Endothelial cell (in vitro differentiated cells): ENCODE measurements around the gene CLIC6. TPM values are rescaled to one million over a fixed set of nuclear protein-coding genes. Genes with fewer than 3 reads are reported as not detected.

Source experiments
- DNase-seq: peaks from one replicate; pipeline ENCODE4 v3.0.0; 2021; ENCODE audit warnings: low spot score
- H3K27ac Mint-ChIP-seq: one replicate; pipeline ENCODE4 v1.8.0; 2021; ENCODE audit warnings: mixed read lengths, inconsistent platforms; ENCODE audit not compliant: unreplicated experiment
- H3K27me3 Mint-ChIP-seq: one replicate; pipeline ENCODE4 v1.8.0; 2021; ENCODE audit warnings: mild to moderate bottlenecking, moderate library complexity, mixed read lengths, inconsistent platforms; ENCODE audit not compliant: unreplicated experiment
- H3K36me3 Mint-ChIP-seq: one replicate; pipeline ENCODE4 v1.8.0; 2021; ENCODE audit warnings: mild to moderate bottlenecking, low read depth, mixed read lengths, inconsistent platforms; ENCODE audit not compliant: unreplicated experiment
- H3K4me1 Mint-ChIP-seq: one replicate; pipeline ENCODE4 v1.8.0; 2021; ENCODE audit warnings: mild to moderate bottlenecking, mixed read lengths, inconsistent platforms; ENCODE audit not compliant: unreplicated experiment
- H3K4me3 Mint-ChIP-seq: one replicate; pipeline ENCODE4 v1.8.0; 2021; ENCODE audit warnings: mild to moderate bottlenecking, mixed read lengths, inconsistent platforms; ENCODE audit not compliant: unreplicated experiment
- H3K9me3 Mint-ChIP-seq: one replicate; pipeline ENCODE4 v1.8.0; 2021; ENCODE audit warnings: mixed read lengths, inconsistent platforms; ENCODE audit not compliant: unreplicated experiment
- CTCF ChIP-seq: fragments of 200-600 bp; sonication (generic); IDR thresholded peaks from one replicate; pipeline ENCODE4 v1.5.0; 2021; ENCODE audit warnings: antibody characterized with exemption; ENCODE audit not compliant: unreplicated experiment
- total RNA-seq: library from RNA; stranded (reverse); fragmentation: NEBNext Ultra II Directional; extraction: Animal tissue kit (Norgen Biotek cat#: 25700); gene quantifications from one replicate; pipeline ENCODE4 v1.2.1, GENCODE V29; 2021; ENCODE audit not compliant: unreplicated experiment

CLIC6 gene
- total RNA-seq, 1 donor from 2014 or later, result 5.4 TPM

GRCh38 chr21:34737115-34737514 lies 68.3 kb downstream of the CLIC6 start:
- no peak for DNase-seq
- H3K36me3 Mint-ChIP-seq, result peaks cover 5% of the 10 kb centered on the region
- no peak overlapping the region for H3K4me3 Mint-ChIP-seq
- peaks cover 1% of the 10 kb centered on the region for H3K27me3 Mint-ChIP-seq
- peaks cover 7% of the 10 kb centered on the region for H3K4me1 Mint-ChIP-seq
- H3K27ac Mint-ChIP-seq, result no peak overlapping the region
- no peak for TF ChIP-seq CTCF
- no peaks in the 10 kb centered on the region for H3K9me3 Mint-ChIP-seq

- Mint-ChIP-seq H3K27me3 (peaks cover 1% of the 10 kb centered on the region), H3K36me3 (peaks cover 5% of the 10 kb centered on the region), H3K4me3 (no peak overlapping the region)
These were observed 71.4 kb downstream of the CLIC6 start for GRCh38 chr21:34740198-34740597.

GRCh38 chr21:34743285-34743684 lies 74.5 kb downstream of the CLIC6 start:
- H3K4me1 Mint-ChIP-seq, result peaks cover 12% of the 10 kb centered on the region
- peaks cover 5% of the 10 kb centered on the region for H3K36me3 Mint-ChIP-seq
- DNase-seq, result no peak
- no peak for TF ChIP-seq CTCF
- H3K9me3 Mint-ChIP-seq, result no peaks in the 10 kb centered on the region
- H3K27me3 Mint-ChIP-seq, result peaks cover 3% of the 10 kb centered on the region
- no peak overlapping the region for H3K4me3 Mint-ChIP-seq
- no peak overlapping the region for H3K27ac Mint-ChIP-seq

More at GRCh38 chr21:34740198-34740597, 71.4 kb downstream of the CLIC6 start:
- H3K27ac Mint-ChIP-seq, result peak overlapping the region; percentile 33
- no peak for DNase-seq
- H3K9me3 Mint-ChIP-seq, result no peaks in the 10 kb centered on the region
- TF ChIP-seq CTCF, result no peak
- H3K4me1 Mint-ChIP-seq, result peaks cover 7% of the 10 kb centered on the region

- no peaks in the 10 kb centered on the region for H3K9me3 Mint-ChIP-seq
- no peak for DNase-seq
- no peak for TF ChIP-seq CTCF
- peaks cover 10% of the 10 kb centered on the region for H3K4me1 Mint-ChIP-seq
- peaks cover 5% of the 10 kb centered on the region for H3K36me3 Mint-ChIP-seq
- no peak overlapping the region for H3K4me3 Mint-ChIP-seq
- peaks cover 3% of the 10 kb centered on the region for H3K27me3 Mint-ChIP-seq
- no peak overlapping the region for H3K27ac Mint-ChIP-seq
These were observed 75.0 kb downstream of the CLIC6 start for GRCh38 chr21:34743831-34744230.

- no peak for DNase-seq
These were observed 76.0 kb downstream of the CLIC6 start for GRCh38 chr21:34744801-34745200.

More at GRCh38 chr21:34744801-34745200, 76.0 kb downstream of the CLIC6 start:
- H3K27me3 Mint-ChIP-seq, result peaks cover 3% of the 10 kb centered on the region
- TF ChIP-seq CTCF, result no peak
- peaks cover 10% of the 10 kb centered on the region for H3K4me1 Mint-ChIP-seq
- H3K27ac Mint-ChIP-seq, result no peak overlapping the region
- peaks cover 5% of the 10 kb centered on the region for H3K36me3 Mint-ChIP-seq
- no peak overlapping the region for H3K4me3 Mint-ChIP-seq
- no peaks in the 10 kb centered on the region for H3K9me3 Mint-ChIP-seq
